HUES48 (cell line): ENCODE results near the gene RANBP9.

Source experiments
- H3K27ac ChIP-seq: one replicate; pipeline ENCODE4 v1.7.0; 2013; ENCODE audit warnings: low read depth, low read length, inconsistent platforms
- H3K27me3 ChIP-seq: 2 replicates; pipeline ENCODE4 v1.6.1; 2013; ENCODE audit warnings: mild to moderate bottlenecking, low read length; ENCODE audit not compliant: control insufficient read depth, insufficient read depth
- H3K36me3 ChIP-seq: 2 replicates; pipeline ENCODE4 v1.6.1; 2013; ENCODE audit warnings: low read length; ENCODE audit not compliant: control insufficient read depth, insufficient read depth
- H3K4me1 ChIP-seq: 2 replicates; pipeline ENCODE4 v1.6.1; 2013; ENCODE audit warnings: mild to moderate bottlenecking, low read length; ENCODE audit not compliant: control insufficient read depth, insufficient read depth
- H3K4me3 ChIP-seq: 2 replicates; pipeline ENCODE4 v1.5.1; 2013; ENCODE audit warnings: mild to moderate bottlenecking, low read depth, low read length
- H3K9ac ChIP-seq: 2 replicates; pipeline ENCODE4 v1.6.1; 2013; ENCODE audit warnings: mild to moderate bottlenecking, low read depth, low read length, moderate library complexity
- H3K9me3 ChIP-seq: 2 replicates; pipeline ENCODE4 v1.6.1; 2013; ENCODE audit warnings: low read length; ENCODE audit not compliant: control insufficient read depth, insufficient read depth

RANBP9 gene

DNA sequence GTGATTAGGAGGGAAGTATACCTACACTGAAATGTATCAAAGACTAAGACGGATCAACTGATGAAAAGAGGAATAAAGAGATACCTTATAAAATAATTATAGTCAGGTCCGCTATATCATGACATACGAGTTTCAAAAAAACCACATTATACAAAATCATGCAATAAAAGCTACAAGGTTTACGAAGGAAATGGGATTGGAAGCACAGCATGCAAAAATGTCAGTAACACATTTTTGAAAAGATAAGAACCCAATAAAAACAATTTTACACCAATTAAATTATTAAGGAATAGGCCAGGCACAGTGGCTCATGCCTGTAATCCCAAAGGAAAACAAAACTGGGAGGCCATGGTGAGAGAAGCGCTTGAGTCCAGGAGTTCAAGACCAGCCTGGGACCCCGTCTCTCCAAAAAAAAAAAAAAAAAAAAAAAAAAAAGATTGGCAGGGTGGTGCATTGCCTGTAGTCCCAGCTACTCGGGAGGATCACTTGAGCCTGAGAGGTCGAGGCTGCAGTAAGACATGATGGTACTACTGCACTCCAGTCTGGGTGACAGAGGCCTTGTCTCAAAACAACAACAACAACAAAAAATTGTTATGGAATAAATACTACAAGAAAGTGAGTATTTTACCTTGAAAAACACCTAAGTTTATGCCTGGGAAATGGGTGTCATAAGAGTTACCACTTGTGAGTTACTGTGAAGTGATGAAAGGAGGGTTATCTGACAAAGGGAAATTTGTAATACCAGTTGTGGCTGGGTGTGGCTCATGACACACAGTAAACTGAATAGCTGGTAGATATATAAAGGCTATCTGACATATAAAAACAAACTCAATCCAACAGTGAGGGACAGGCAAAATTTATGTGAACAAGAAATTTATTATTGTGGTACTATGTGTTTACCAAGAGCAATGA lies 45.2 kb downstream of the RANBP9 start:
- Histone ChIP-seq H3K27ac (no peak overlapping the region), H3K4me3 (no peak overlapping the region), H3K27me3 (no peaks in the 10 kb centered on the region), H3K36me3 (no peaks in the 10 kb centered on the region), H3K9me3 (no peaks in the 10 kb centered on the region; the same call in 1 of the 2 replicates), H3K9ac (no peak overlapping the region), H3K4me1 (peaks cover 35% of the 10 kb centered on the region)

DNA sequence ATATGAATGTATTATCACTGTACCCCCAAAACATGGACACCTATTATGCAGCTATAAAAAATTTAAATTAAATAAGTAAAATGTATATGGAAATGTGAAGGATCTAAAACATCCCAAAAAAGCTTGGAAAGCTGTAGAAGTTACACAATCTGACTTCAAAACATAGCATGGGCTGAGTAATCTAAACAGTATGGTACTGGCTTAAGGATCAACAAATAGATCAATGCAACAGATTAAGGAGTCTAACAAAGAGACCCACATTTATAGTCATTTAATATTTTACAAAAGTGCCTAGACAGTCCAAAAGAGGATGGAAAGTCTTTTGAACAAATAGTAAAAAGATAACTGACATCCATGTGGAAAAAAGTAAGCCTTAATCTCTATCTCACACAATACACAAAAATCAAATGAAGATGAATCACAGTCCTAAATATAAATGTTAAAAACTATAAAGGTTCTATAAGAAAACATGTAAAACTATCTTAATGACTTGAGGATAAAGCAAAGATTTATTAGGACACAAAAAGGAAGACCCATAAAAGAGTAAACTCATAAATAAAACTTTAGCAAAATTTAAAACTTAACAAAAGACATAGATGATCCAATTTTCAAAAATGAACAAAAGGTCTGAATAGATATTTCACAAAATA lies 46.8 kb downstream of the RANBP9 start:
- Histone ChIP-seq H3K4me3 (no peak overlapping the region), H3K27me3 (no peaks in the 10 kb centered on the region), H3K9me3 (no peaks in the 10 kb centered on the region), H3K27ac (no peak overlapping the region), H3K36me3 (no peaks in the 10 kb centered on the region), H3K4me1 (peaks cover 35% of the 10 kb centered on the region), H3K9ac (no peak overlapping the region)

DNA sequence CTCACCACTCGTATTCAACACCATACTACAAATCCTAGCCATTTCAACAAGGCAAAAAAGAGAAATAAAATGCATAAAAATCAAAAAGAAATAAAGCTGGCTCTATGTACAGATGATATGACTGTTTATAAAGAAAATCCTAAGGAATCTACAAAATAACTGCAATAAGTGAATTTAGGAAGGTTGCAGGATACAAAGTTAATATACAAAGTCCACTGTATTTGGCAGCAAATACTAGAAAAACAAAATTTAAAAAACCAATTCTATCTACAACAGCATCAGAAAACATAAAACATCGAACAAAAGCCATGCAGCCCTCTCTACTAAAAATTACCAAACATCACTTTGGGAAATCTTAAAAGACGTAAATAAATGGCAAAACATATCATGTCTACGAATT lies 47.6 kb downstream of the RANBP9 start:
- H3K9me3 ChIP-seq, result no peaks in the 10 kb centered on the region

DNA sequence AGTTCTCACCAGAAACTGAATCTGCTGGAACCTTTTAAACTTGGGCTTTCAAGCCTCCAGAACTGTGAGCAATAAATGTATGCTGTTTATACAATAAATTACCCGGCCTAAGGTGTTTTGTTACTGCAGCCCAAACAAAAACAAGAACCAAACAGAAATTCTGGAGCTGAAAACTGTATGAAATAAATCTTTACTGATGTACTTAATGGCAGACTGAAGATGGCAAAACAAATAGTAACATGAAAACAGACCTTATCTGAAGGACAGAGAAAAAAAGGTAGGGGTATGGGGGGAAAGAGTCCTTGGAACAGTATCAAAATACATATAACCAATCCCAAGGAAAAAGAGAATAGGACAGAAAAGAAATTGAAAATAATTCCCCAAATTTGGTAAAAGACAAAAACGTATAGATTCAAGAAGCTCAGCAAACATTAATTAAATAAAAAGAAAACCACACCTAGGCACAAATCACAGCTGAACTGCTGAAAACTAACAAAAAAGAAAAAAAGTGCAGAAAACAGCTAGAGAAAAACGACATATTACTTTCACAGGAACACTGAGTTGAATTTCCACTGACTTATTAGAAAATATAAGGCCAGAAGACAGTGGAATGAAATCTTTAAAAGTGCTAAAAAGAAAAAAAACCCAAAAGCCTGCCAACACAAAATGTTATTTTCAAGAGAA lies 48.8 kb downstream of the RANBP9 start:
- H3K9me3 ChIP-seq, result no peaks in the 10 kb centered on the region
- no peaks in the 10 kb centered on the region for H3K36me3 ChIP-seq
- peaks cover 15% of the 10 kb centered on the region for H3K4me1 ChIP-seq
- H3K4me3 ChIP-seq, result no peak overlapping the region
- peak overlapping the region; percentile 2 for H3K27ac ChIP-seq
- H3K9ac ChIP-seq, result no peak overlapping the region
- H3K27me3 ChIP-seq, result no peaks in the 10 kb centered on the region

More for the DNA sequence above, 47.6 kb downstream of the RANBP9 start:
- Histone ChIP-seq H3K27ac (no peak overlapping the region), H3K36me3 (no peaks in the 10 kb centered on the region), H3K27me3 (no peaks in the 10 kb centered on the region), H3K4me3 (no peak overlapping the region), H3K9ac (no peak overlapping the region), H3K4me1 (peaks cover 27% of the 10 kb centered on the region)

DNA sequence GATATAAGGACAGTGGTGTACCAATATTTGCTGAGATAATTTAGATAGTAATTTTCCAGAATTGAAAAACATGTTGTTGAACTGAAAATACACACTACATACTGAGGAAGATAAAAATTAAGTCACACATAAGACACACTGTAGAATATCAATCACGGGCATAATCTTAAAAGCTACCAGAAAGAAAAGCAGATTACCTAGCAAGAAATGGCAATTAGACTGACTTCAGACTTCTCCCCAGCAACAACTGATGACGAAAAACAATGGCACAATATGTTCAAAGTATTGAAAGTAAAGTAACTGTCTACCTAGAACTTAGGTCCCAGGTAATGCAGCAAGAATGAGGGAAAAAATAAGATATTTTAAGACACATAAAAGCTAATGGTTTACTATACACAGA lies 50.0 kb downstream of the RANBP9 start:
- no peak overlapping the region for H3K4me3 ChIP-seq
- H3K9me3 ChIP-seq, result no peaks in the 10 kb centered on the region
- no peaks in the 10 kb centered on the region for H3K36me3 ChIP-seq
- no peaks in the 10 kb centered on the region for H3K27me3 ChIP-seq
- H3K4me1 ChIP-seq, result peaks cover 15% of the 10 kb centered on the region
- H3K27ac ChIP-seq, result no peak overlapping the region
- H3K9ac ChIP-seq, result no peak overlapping the region

DNA sequence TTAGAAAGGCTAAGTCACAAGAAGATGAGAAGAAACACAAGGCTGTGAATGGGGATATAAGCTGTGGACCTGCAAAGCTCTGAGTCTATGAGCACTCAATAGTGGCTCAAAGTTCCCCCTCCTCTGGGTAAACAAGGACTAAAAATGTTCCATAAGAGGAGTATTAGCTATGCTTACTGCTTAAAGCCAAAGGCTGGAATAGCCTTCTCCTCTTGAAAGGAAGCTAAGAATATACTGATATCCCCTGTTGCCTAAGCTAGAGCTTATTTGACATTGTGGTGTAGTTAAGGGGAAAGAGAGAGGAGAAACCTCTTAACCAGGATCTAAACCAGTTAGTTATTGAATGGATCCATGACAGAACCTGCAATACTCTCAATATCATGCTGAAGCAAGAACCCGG lies 50.7 kb downstream of the RANBP9 start:
- peaks cover 21% of the 10 kb centered on the region for H3K4me1 ChIP-seq

DNA sequence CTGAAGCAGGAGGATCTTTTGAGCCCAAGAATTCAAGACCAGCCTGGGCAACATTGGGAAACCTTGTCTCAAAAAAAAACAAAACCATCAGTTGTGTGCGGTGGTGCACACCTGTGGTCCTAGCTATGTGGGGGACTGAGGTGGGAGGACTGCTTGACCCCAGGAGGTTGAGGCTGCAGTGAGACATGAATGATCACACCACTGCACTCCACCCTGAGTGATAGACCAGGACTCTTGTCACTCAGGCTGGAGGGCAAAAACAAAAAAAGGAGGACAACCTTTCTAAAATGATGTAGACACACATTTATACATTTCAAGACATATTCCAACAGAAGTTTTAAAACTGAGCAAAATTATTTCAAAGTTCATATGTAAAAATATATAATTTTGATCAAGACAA lies 51.4 kb downstream of the RANBP9 start:
- Histone ChIP-seq H3K27ac (no peak overlapping the region), H3K36me3 (peaks cover 5% of the 10 kb centered on the region; the same call in 1 of the 2 replicates), H3K4me3 (no peak overlapping the region), H3K9me3 (no peaks in the 10 kb centered on the region), H3K9ac (no peak overlapping the region), H3K4me1 (peaks cover 24% of the 10 kb centered on the region), H3K27me3 (no peaks in the 10 kb centered on the region)

More for the DNA sequence above, 50.7 kb downstream of the RANBP9 start:
- peaks cover 5% of the 10 kb centered on the region; the same call in 1 of the 2 replicates for H3K36me3 ChIP-seq
- H3K27me3 ChIP-seq, result no peaks in the 10 kb centered on the region
- no peak overlapping the region for H3K27ac ChIP-seq
- no peak overlapping the region for H3K4me3 ChIP-seq
- H3K9ac ChIP-seq, result no peak overlapping the region
- H3K9me3 ChIP-seq, result no peaks in the 10 kb centered on the region

DNA sequence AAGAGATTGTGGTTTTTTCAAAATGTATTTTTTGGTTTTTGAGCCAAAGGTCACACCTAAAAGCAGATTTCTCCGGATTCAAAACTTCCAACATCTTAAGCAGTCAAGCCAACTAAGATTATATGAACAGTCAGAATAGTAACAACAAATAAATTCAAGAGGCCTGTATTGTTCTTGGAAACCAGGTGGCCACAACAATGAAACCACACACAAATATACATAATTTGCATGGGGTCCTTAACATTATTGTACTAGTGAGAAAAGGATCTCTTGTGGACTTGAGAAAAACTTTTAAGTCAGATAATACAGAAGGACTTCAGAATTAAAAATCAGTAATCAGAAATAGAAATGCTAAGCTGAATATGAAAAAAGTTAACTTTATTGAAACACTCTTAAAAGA lies 55.9 kb downstream of the RANBP9 start:
- Histone ChIP-seq H3K9ac (no peak overlapping the region), H3K27ac (no peak overlapping the region), H3K27me3 (no peaks in the 10 kb centered on the region), H3K9me3 (no peaks in the 10 kb centered on the region), H3K4me3 (no peak overlapping the region), H3K36me3 (peaks cover 9% of the 10 kb centered on the region; the same call in 1 of the 2 replicates), H3K4me1 (peaks cover 9% of the 10 kb centered on the region; the same call in 1 of the 2 replicates)

DNA sequence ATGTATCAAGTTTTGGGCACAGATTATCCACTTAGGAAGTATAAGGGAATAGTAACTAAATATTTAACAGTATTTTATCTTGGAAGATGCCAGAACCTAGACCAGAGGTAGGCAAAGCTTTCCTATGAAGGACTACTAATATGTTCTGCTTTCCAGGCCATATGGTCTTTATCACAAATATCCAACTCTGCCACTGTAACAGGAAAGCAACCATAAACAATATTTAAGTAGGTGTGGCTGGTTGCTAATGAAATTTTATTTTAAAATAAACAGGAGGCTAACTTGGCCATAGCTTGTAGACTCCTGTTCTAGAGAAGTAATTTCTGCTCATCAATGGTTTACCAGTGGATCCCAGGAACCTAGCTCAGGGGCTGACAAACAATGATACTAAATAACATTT lies 57.1 kb downstream of the RANBP9 start:
- Histone ChIP-seq H3K9me3 (no peaks in the 10 kb centered on the region), H3K27me3 (no peaks in the 10 kb centered on the region), H3K4me3 (no peak overlapping the region), H3K4me1 (peaks cover 9% of the 10 kb centered on the region; the same call in 1 of the 2 replicates), H3K27ac (no peak overlapping the region), H3K9ac (no peak overlapping the region), H3K36me3 (peaks cover 9% of the 10 kb centered on the region; the same call in 1 of the 2 replicates)

DNA sequence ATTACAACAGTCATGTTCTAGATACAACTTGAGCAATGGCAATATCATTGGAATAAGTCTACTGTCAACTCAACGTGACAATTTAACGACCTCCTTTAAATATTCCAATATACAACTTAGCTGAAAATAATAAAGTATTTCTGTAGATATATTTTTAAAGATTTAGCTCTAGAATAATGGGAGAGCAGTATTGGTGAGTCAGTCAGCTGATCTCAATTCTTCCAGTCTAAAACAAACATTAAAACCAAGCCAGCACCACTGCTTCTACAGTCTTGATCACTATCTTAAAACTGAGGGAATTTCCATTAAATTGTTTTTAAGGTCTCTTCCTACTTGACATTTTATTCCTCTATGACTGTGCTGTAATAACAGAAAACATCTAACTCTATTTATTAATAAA lies 58.3 kb downstream of the RANBP9 start:
- no peak overlapping the region for H3K9ac ChIP-seq

More for the DNA sequence above, 58.3 kb downstream of the RANBP9 start:
- Histone ChIP-seq H3K9me3 (no peaks in the 10 kb centered on the region), H3K36me3 (peaks cover 9% of the 10 kb centered on the region; the same call in 1 of the 2 replicates), H3K4me3 (no peak overlapping the region), H3K27me3 (no peaks in the 10 kb centered on the region), H3K27ac (no peak overlapping the region), H3K4me1 (peaks cover 9% of the 10 kb centered on the region; the same call in 1 of the 2 replicates)
